Fibroblast of skin of left quadriceps (primary cell): Measurements from ENCODE around the gene WDR49.
"Not testable (repeated sequence)": the region's sequence is repeated elsewhere in the genome, so short reads cannot be mapped to it uniquely, and the experiment has no call there.

Experiments used
- DNase-seq, 2 experiments: peaks; one replicate each; pipeline ENCODE4 v3.0.0-alpha.2; 2013; ENCODE audit warnings: low read depth in 2 of 2

WDR49 gene

DNA sequence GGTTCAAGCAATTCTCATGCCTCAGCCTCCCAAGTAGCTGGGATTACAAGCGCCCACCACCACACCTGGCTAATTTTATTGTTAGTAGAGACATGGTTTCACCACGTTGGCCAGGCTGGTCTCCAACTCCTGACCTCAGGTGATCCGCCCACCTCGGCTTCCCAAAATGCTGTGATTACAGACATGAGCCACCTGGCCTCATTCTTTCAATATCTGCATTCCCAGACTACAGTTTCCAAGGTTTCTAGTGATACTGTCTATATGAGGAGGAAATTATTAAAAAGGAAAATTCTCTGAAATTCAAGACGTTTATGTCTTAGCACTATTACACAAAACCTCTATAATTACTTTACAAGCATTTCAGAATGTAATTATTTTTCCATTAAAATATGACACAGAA lies 39.5 kb downstream of the WDR49 start:
- not testable (repeated sequence) for DNase-seq

GRCh38 chr3:167611718-167612117 lies 42.0 kb downstream of the WDR49 start:
- DNase-seq, result no peak

- no peak for DNase-seq
These were observed 44.6 kb downstream of the WDR49 start for GRCh38 chr3:167609156-167609555.

DNA sequence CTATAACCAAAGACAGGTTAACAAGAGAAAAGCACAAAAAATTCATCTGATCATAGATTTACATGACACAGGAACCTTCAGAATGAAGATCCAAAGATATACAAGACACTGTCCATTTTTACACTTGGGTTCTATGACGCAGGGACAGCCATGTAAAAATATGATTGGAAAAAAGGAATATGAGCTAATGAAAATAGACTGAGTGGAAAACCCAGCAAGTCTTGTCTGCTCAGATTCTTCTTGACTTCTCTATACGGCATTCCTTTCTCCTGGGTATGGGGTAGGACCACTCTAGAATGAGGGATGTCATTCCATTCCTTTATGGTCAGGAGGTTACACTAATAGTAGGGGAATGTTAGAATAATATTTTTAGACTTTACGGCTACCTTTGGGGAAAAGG lies 46.9 kb downstream of the WDR49 start:
- DNase-seq, result no peak

- no peak for DNase-seq
These were observed 47.9 kb downstream of the WDR49 start for GRCh38 chr3:167605871-167606270.

- DNase-seq, result no peak
These were observed 51.7 kb downstream of the WDR49 start for GRCh38 chr3:167602041-167602440.

GRCh38 chr3:167587651-167588050 lies 66.1 kb downstream of the WDR49 start:
- no peak for DNase-seq

DNA sequence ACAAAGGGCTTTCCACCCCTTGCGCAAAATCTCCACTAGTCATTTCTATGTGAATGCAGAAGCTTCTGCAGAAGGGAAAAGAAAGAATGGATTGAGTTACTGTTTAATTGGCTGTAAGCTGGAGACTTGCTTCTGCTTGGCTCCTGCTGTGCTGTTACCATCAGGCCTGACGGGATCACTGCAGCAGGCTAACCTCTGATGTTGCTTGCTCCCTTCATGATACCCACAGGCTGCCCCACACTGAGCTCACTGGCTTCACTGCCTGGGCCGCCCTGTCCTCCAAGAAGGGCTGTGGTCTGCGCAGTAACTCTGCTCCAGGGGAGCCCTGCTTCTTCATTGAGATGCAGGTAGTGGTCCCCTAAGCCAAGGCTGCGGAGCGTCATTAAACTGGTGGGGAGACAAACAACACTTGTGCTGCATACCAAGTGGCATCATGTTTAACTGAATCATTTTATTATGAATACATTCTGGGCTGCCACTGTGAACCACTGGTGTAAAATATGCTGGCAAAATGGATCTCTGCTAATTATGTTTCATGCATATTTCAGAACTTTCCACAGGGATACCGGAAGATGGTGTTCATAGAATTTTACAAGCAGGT lies 78.6 kb downstream of the WDR49 start:
- DNase-seq, result no peak

DNA sequence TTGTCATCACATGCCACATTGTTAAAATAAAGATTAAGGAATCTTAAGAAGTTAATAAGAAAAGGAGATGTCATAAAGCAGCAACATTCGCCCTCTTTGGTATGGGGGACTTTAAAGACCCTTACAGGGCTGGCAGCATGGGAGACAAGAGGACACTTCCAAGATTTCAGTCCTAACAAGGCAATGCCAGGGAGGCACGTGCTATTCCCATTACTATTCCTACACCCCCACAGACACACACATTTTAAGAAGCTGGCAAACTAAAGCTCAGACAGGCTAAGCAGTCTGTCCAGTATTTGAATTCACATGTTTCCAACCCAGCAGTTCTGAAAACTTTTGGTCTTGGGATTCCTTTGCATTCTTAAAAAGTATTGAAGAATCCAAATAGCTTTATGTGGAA lies 80.8 kb downstream of the WDR49 start:
- DNase-seq, result no peak

DNA sequence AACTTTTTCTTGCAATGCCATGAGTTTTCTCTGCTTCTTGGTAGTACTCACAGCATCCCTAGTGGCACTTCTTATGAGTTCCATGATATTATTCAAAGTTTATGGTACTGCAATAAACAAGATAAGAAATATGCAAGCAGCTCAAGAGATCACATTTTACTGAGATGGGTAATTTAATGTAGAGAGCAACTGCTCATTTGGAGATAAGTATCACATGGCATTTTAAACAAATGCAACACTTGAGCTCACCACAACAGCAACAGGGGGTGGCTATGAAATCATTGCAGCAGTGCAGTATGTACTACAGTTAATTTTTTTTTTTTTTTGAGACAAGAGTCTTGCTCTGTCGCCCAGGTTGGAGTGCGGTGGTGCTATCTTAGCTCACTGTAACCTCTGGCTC lies 85.1 kb downstream of the WDR49 start:
- no peak for DNase-seq

DNA sequence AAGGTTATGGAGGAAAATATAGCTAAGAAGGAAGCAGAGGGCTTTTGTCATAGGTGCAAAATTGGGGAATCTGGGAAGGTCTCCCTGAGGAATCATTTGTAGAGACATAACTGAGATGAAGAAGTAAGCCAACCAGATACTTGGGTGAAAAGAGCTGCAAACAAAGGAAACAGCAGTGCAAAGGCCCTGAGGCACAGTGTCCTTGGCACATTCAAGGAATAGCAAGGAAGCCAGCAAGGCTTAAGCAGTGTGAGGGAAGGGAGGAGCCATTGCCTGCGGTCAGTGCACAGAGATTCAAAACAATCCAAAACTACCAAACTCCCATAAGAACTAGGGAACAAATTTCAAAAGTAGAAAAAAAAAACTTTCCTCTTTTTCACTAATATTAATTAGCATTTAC lies 88.3 kb downstream of the WDR49 start:
- DNase-seq, result no peak

DNA sequence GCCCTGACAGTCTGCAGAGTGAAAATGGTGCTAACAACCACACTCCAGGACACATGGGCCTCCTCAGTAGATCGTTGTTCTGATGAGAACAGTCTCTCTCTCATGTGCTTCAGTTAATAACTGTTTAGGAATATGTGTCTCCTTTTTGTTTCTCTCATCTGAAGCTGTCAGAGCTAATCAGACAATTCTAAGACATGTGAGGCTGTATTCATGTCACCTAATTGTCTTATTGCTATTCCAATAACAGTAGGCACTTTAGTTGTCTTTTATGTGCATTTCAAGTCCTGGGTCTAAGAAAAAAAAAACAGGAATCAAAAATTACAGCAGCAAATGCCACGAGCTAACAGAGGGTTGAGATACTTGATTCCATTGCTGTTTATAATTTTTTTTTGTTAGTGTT lies 89.1 kb downstream of the WDR49 start:
- no peak for DNase-seq

- DNase-seq, result no peak
These were observed 93.8 kb downstream of the WDR49 start for GRCh38 chr3:167559924-167560323.

DNA sequence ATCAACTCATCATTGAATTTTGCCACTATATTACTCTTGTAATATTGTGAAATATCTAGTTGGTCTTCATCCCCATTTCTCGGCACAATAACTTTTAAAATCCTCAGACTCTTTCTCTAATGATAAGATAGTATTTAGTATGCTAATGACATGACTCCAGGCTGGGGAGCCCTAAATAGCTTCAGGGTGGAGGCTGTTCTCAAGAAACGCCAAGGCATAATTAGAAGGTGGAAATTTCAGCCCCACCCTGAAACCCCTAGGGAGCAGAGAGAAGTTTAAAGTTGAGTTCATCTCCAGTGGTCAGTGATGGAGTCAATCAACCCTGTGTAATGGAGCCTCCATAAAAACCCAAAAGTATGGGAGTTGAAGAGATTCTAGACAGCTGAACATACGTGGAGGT lies 98.8 kb downstream of the WDR49 start:
- DNase-seq, result no peak

- DNase-seq, result no peak
These were observed 115.7 kb downstream of the WDR49 start for GRCh38 chr3:167538081-167538480.

DNA sequence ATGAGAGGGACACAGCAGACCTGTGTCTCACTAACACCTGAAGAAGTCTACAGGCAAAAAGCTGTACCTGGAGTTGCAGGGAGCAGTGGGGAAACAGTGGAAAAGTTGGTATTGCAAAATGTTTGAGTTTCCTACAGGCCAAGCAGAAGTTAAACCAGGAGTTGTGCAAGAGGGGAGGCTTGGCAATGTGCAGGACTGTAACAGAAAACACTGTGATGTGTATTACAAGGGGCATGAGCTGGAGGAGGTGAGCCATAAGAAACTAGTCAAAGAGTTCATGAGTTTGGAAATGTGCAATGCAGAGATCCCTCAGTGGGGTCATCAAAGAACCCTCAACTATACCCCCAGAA lies 132.8 kb downstream of the WDR49 start:
- DNase-seq, result no peak

- DNase-seq, result no peak
These were observed 133.3 kb downstream of the WDR49 start for GRCh38 chr3:167520266-167521005.

GRCh38 chr3:167507954-167508353 lies 145.8 kb downstream of the WDR49 start:
- DNase-seq, result no peak

DNA sequence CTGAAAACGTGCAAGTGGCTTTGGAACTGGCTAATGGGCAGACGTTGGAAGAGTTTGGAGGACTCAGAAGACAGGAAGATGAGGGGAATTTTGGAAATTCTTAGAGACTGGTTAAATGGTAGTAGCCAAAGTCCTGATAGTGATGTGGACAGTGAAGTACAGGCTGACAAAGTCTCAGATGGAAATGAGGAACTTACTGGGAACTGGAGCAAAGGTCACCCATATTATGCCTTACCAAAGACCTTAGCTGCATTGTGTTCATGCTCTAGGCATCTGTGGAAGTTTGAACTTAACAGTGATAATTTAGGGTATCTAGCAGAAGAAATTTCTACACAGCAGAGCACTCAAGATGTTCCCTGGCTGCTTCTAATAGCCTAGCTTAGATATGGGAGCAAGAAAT lies 151.3 kb downstream of the WDR49 start:
- DNase-seq, result no peak

- no peak for DNase-seq
These were observed 151.8 kb downstream of the WDR49 start for GRCh38 chr3:167501941-167502340.

- no peak for DNase-seq
These were observed 155.8 kb downstream of the WDR49 start for GRCh38 chr3:167497903-167498302.

- no peak for DNase-seq
These were observed 160.5 kb downstream of the WDR49 start for GRCh38 chr3:167493244-167493643.

DNA sequence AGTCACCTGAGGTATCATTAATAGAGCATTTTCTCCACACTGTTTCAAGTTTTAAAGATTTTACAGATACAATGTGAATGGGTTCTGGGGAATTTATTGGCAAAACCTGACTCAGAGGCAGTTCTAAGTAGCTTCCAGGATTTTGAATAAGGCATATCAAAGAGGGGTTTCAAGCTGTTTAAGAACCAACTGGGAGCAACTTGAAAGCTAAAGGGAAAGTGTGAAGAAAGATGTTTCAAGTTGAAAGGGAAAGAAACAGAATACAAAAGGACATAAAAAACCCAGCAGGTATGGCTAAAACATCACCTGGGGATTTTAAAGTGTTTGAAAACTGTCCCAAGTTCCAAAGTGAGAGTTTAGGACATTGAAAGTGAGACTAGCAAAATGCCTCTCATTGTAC lies 162.1 kb downstream of the WDR49 start:
- DNase-seq, result no peak

DNA sequence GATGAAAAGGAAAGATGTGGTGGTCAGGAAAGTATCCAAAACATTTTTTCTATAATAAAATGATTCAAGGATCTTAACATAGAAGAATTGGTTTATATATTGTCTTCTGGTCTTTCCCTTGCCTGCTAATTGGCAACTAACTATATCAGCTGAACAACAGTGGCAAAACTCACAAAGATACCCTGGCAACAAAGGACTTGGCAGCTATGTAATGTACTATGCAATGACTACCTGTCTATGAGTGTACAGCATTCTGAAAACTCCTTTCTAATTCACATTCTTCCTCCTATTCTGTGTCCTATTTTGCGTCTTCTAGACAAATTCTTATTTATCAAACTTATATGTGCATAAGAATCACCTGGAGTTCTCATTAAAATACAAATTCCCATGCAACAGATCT lies 164.2 kb downstream of the WDR49 start:
- DNase-seq, result no peak
